ENCODE measurements around the gene TLDC2.

The TLDC2 gene

GRCh38 chr20:36852187-36852586 is 23.8 kb upstream of the TLDC2 start:
- TF ChIP-seq CTCF (conservative IDR thresholded peaks at IDR 0.05; ENCODE audit: low read depth, low read length): no peak
- no peak overlapping the region for H3K4me3 ChIP-seq (ENCODE audit: low read length)
- no peak for DNase-seq (ENCODE audit: low read depth)

DNA sequence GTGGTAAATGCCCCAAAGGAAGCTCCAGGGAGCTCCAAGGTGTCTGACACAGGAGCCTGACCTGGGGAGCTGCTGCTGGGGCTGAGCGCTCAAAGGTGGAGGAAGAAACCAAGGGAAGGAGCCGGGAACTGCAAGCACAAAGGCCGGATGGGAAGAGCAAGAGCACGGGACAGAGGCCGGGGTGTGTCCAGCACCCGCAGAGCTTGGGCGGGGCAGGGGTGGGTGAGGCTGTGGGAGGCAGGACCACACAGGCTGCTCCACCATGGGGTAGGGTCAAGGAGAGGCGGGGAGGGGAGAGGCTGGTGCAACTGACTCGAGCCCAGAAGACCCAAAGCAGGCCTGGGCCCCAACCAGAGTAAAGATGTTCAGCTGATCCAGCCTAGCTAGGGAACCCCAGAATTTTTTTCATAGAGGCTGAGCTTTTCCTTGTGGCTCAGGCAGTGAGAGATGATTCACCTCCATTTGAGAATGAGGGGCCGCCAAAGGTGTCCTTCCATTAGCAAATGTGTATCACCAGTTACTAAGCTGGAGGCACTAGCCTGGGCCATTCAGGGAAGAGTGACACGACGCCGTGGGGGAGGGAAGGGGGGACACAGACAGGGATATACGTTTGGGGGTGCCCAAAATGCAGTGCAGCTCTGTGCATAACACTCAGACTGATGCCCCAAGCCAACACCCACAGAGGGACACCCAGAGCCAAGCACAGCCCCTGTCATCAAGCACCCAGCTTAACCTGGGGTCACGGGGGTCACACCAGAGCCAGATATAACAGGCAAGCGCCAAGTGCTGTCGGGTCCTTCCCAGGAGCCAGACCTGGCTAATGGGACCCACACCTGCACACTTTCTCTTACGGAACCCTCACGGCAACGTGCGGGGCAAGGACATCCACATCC is 21.3 kb upstream of the TLDC2 start:
- no peak for TF ChIP-seq CTCF (conservative IDR thresholded peaks at IDR 0.05; ENCODE audit: low read depth, low read length)
- DNase-seq (ENCODE audit: low read depth): no peak
- no peak overlapping the region for H3K4me3 ChIP-seq (ENCODE audit: low read length)

DNA sequence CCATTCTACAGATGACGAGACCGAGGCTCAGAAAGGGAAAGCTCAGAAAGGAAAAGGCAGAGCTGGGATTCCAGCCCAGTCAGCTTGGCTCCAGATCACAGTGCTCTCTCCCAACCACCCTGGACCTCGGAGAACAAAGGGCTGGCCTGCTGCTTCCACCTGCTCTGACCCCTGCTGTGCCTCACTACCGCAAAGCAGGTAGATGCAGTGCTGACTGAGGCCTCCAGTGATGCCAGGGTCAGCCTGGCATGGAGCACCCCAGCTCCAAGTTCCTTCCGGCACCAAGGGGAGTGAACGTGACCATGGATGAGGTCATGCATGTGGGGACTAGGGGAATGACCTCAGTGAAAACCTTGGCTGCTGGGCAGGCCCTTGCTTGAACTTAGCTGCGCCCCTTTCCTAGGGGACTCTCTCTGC is 20.7 kb upstream of the TLDC2 start:
- TF ChIP-seq CTCF (conservative IDR thresholded peaks at IDR 0.05; ENCODE audit: low read depth, low read length): no peak
- no peak for DNase-seq (ENCODE audit: low read depth)
- H3K4me3 ChIP-seq (ENCODE audit: low read length): no peak overlapping the region

GRCh38 chr20:36856195-36856594 is 19.7 kb upstream of the TLDC2 start:
- TF ChIP-seq CTCF (conservative IDR thresholded peaks at IDR 0.05; ENCODE audit: low read depth, low read length): no peak
- DNase-seq (ENCODE audit: low read depth): no peak
- no peak overlapping the region for H3K4me3 ChIP-seq (ENCODE audit: low read length)

- H3K4me3 ChIP-seq (ENCODE audit: low read length): no peak overlapping the region
- no peak for TF ChIP-seq CTCF (conservative IDR thresholded peaks at IDR 0.05; ENCODE audit: low read depth, low read length)
- no peak for DNase-seq (ENCODE audit: low read depth)
Observed at GRCh38 chr20:36856691-36857635, 19.0 kb upstream of the TLDC2 start.

- no peak for TF ChIP-seq CTCF (conservative IDR thresholded peaks at IDR 0.05; ENCODE audit: low read depth, low read length)
- no peak for DNase-seq (ENCODE audit: low read depth)
- no peak overlapping the region for H3K4me3 ChIP-seq (ENCODE audit: low read length)
Observed at GRCh38 chr20:36859282-36859555, 16.7 kb upstream of the TLDC2 start.
